ENCODE results near the gene GPATCH8.
"Not testable (repeated sequence)": the region's sequence is repeated elsewhere in the genome, so short reads cannot be mapped to it uniquely, and the experiment has no call there.

Gene GPATCH8

GRCh38 chr17:44527102-44527501 is 23.9 kb upstream of the GPATCH8 start:
- no peak for DNase-seq (ENCODE audit: low read depth)

GRCh38 chr17:44523672-44523972 is 20.4 kb upstream of the GPATCH8 start:
- DNase-seq (ENCODE audit: low read depth), result no peak

GRCh38 chr17:44522883-44523671 is 19.9 kb upstream of the GPATCH8 start:
- DNase-seq (ENCODE audit: low read depth), result peak; percentile 9

GRCh38 chr17:44518032-44518431 is 14.8 kb upstream of the GPATCH8 start:
- DNase-seq (ENCODE audit: low read depth), result no peak

GRCh38 chr17:44511241-44512134 is 8.3 kb upstream of the GPATCH8 start:
- not testable (repeated sequence) for DNase-seq (ENCODE audit: low read depth)

- DNase-seq (ENCODE audit: low read depth), result not testable (repeated sequence)
These were observed 3.9 kb upstream of the GPATCH8 start for GRCh38 chr17:44506939-44507604.

- DNase-seq (ENCODE audit: low read depth), result no peak
These were observed 534 bp downstream of the GPATCH8 start for GRCh38 chr17:44502598-44503146.

- no peak for DNase-seq (ENCODE audit: low read depth)
These were observed 1.3 kb downstream of the GPATCH8 start for GRCh38 chr17:44501866-44502375.

GRCh38 chr17:44499722-44500121 is 3.5 kb downstream of the GPATCH8 start:
- DNase-seq (ENCODE audit: low read depth), result no peak

- no peak for DNase-seq (ENCODE audit: low read depth)
These were observed 6.4 kb downstream of the GPATCH8 start for GRCh38 chr17:44496815-44497214.

- DNase-seq (ENCODE audit: low read depth), result no peak
These were observed 9.9 kb downstream of the GPATCH8 start for GRCh38 chr17:44493339-44493738.

GRCh38 chr17:44492706-44493272 is 10.4 kb downstream of the GPATCH8 start:
- DNase-seq (ENCODE audit: low read depth), result no peak

GRCh38 chr17:44489581-44489980 is 13.6 kb downstream of the GPATCH8 start:
- no peak for DNase-seq (ENCODE audit: low read depth)

GRCh38 chr17:44487170-44487569 is 16.0 kb downstream of the GPATCH8 start:
- DNase-seq (ENCODE audit: low read depth), result no peak

GRCh38 chr17:44473367-44473766 is 29.8 kb downstream of the GPATCH8 start:
- DNase-seq (ENCODE audit: low read depth), result no peak

GRCh38 chr17:44469676-44470075 is 33.5 kb downstream of the GPATCH8 start:
- no peak for DNase-seq (ENCODE audit: low read depth)

- no peak for DNase-seq (ENCODE audit: low read depth)
These were observed 36.1 kb downstream of the GPATCH8 start for GRCh38 chr17:44467108-44467507.

GRCh38 chr17:44466339-44466738 is 36.9 kb downstream of the GPATCH8 start:
- DNase-seq (ENCODE audit: low read depth), result no peak

GRCh38 chr17:44465897-44466296 is 37.3 kb downstream of the GPATCH8 start:
- no peak for DNase-seq (ENCODE audit: low read depth)

GRCh38 chr17:44465276-44465675 is 37.9 kb downstream of the GPATCH8 start:
- no peak for DNase-seq (ENCODE audit: low read depth)

- no peak for DNase-seq (ENCODE audit: low read depth)
These were observed 39.2 kb downstream of the GPATCH8 start for GRCh38 chr17:44464037-44464436.

GRCh38 chr17:44451832-44452231 is 51.4 kb downstream of the GPATCH8 start:
- no peak for DNase-seq (ENCODE audit: low read depth)

Data from activated T-helper 9 cell treated with anti-CD3 and anti-CD28 coated beads, Interleukin-2, amount 50 U/mL, for 16 hours (primary cell).